Raji (cell line): ENCODE measurements around the gene CELA2A.

Experiments
- POLR2A ChIP-seq: IDR thresholded peaks from 2 replicates; pipeline ENCODE4 v1.6.1; 2011; ENCODE audit warnings: low read depth, low read length, control low read depth; ENCODE audit not compliant: insufficient read depth

The CELA2A gene

DNA sequence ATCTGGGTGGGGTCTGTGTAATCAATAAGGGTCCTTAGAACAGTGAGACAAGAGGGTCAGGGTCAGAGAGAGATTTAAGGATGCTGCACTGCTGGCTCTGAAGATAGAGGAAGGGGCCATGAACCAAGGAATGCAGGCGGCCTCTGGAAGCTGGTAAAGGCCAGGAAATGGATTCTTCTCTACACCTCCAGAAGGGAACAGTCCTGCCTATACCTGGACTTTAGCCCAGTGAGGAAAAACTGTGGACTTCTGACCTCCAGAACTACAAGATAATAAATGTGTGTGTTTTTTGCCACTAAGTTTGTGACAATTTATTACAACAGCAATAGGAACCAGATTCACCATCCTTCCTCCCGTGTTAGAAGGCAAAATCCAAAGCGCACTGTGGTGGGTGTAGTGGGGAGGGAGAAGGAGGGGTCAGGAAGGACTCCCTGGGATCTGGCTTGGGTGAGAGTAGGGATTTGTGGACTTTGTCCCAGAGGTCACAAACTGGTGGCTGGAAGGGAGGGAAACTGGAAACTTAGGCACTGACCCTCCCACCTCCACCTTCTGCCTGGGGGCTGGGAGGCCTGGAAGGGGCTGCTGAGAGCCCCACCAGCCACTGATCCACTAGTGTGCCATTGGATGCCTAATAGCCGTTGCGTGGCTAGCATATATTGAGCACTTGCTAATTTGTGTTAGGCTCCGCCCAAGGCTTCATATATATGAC is 5.4 kb upstream of the CELA2A start:
- TF ChIP-seq POLR2A: no peak

GRCh38 chr1:15452216-15452615 is 4.3 kb upstream of the CELA2A start:
- TF ChIP-seq POLR2A: no peak

DNA sequence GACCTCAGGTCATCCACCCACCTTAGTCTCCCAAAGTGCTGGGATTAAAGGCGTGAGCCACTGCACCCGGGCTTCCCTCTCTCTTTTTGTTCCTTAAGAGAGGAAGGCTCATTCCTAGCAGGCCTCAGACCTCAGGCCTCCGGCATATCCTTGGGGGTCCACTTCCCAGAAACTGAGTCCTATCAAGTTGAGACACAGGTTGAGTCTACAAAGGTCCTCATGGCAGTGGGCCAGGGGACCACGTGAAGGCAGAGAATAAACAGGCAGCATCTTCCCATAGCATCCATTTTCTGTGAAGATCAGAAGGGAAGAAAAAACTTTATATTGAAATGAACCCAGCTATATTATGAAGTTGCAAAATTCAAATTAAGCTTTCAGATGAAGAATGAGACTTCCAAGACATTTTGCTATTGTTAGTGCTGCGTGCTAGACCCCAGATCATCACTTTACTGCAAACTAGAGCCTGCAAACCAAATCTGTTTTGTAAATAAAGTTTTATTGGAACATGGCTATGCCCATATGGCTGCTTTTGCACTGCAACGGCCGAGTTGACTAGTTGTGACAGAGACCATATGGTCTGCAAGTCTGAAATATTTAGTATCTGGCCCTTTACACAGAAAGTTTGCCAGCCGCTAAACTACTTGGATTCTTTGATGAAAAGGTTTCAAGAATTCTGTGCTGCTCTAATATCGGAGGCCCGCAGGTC is 3.5 kb upstream of the CELA2A start:
- TF ChIP-seq POLR2A: no peak

- TF ChIP-seq POLR2A: no peak
These were observed 2.8 kb upstream of the CELA2A start for GRCh38 chr1:15453734-15454133.

DNA sequence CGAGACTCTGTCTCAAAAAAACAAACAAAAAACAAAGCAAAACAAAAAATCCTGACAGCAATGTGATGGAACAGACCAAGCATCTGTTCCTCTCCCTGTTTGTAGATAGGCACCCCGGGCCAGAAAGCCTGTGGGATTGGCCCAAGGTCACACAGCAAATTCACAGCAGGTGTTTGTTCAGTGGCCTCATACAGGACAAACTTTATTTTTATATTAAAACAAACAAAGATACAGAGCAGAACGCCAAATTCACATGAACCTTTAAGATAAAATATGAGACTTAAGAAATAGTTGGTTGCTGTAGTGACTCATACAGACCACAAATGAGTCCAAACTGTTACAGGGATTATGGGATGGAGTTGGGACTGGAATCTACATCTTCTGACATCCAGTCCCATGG is 2.3 kb upstream of the CELA2A start:
- no peak for TF ChIP-seq POLR2A

- TF ChIP-seq POLR2A: no peak
These were observed 1.0 kb upstream of the CELA2A start for GRCh38 chr1:15455522-15455921.

- TF ChIP-seq POLR2A: no peak
These were observed 1.1 kb downstream of the CELA2A start for GRCh38 chr1:15457585-15457984.

GRCh38 chr1:15459771-15460707 is 3.5 kb downstream of the CELA2A start:
- no peak for TF ChIP-seq POLR2A

GRCh38 chr1:15460708-15461095 is 4.2 kb downstream of the CELA2A start:
- TF ChIP-seq POLR2A: no peak

DNA sequence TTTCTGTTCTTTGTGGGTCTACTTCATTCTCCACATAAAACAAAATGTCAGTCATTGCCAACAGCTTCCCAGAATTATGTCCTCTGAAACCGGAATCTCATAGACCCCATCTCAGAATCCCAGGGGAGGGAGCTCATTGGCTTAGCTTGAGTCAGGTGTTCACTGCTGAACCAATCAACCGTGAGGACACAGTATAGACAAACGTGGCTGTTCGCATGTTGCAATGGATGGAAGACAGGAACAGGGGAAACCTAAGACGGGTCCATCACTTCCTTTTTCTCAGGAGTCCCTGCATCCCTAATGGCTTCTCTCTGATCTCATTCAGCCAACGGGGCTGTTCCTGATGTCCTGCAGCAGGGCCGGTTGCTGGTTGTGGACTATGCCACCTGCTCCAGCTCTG is 9.1 kb downstream of the CELA2A start:
- TF ChIP-seq POLR2A: no peak

DNA sequence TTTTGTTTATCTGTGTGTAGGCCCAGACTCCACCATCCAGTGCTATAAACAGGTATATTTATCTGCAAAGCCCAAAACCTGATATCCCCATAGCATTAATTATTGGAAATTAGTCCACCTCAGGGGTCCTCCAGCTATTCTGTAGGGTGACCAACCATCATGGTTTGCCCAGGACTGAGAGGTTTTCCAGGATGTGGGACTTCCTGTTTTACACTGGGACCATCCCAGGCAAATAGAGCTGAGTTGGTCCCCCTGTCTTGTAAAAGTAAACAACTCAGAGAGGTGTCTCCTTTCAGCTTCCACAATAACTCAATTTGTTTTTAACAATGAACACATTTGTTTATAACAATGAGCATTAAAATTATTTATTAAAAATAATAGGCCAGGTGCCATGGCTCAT is 11.6 kb downstream of the CELA2A start:
- TF ChIP-seq POLR2A: no peak

GRCh38 chr1:15469361-15469760 is 12.8 kb downstream of the CELA2A start:
- TF ChIP-seq POLR2A: no peak

- TF ChIP-seq POLR2A: no peak
These were observed 16.1 kb downstream of the CELA2A start for GRCh38 chr1:15472587-15472986.

- TF ChIP-seq POLR2A: no peak
These were observed 19.3 kb downstream of the CELA2A start, which contains the start of gene CELA2B for GRCh38 chr1:15475752-15476314. CELA2B (plus strand) TSS chr1:15476104; CDS start chr1:15476126, 22 bp downstream.

DNA sequence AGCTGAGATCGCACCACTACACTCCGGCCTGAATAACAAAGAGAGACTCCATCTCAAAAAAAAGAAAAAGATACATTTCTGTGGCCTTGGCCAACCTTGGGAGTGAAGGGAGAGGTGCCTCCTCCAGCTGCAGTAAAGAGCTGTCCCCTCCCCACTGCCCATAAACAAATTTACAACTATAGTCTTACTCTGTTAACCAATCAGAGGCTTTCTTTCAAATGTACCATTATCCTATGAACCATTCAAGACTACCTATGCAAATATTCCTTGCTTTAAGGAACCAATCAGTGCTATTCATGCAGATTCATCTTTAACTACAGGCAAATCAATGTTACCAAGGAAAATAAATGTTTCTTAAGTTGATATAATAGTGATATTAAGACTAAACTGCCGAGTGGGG is 20.4 kb downstream of the CELA2A start:
- TF ChIP-seq POLR2A: no peak

DNA sequence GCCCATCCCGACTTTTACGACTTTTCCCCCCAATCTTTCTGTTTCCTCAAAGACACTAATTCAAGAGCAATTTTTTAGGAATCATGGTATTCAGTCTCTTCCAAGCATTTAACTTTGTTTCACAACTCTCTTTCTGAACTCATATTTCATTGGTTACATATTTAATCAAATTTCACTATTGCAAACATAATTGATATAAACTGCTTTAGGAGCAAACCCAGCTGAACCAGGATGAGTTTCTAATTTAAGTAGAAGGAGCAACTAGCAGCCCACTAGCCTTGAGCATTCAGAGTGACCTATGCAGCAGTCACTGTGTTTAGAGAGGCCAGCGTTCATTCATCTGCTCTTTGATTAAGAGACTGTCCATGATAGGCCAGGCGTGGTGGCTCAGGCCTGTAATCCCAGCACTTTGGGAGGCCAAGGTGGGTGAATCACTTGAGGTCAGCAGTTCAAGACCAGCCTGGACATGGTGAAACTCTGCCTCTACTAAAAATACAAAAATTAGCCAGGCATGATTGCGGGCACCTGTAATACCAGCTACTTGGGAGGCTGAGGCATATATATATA is 21.2 kb downstream of the CELA2A start:
- no peak for TF ChIP-seq POLR2A
